BE2C (cell line): ENCODE measurements around the gene CCDC61.

ENCODE experiments used
- DNase-seq: peaks from one replicate; pipeline ENCODE4 v3.0.0-alpha.2; 2020
- H3K27me3 ChIP-seq: fragments of 250-450 bp; sonication (Bioruptor Pico); 2 replicates; pipeline ENCODE4 v1.5.1; 2020; ENCODE audit warnings: mild to moderate bottlenecking
- H3K36me3 ChIP-seq: fragments of 250-450 bp; sonication (Bioruptor Pico); 2 replicates; pipeline ENCODE4 v1.5.1; 2020; ENCODE audit warnings: mild to moderate bottlenecking
- H3K4me1 ChIP-seq: fragments of 250-450 bp; sonication (Bioruptor Pico); 2 replicates; pipeline ENCODE4 v1.5.1; 2020
- H3K4me3 ChIP-seq: 2 replicates; pipeline ENCODE4 v1.5.1; 2011; ENCODE audit warnings: low read depth, low read length
- H3K9me3 ChIP-seq: fragments of 250-450 bp; sonication (Bioruptor Pico); 2 replicates; pipeline ENCODE4 v1.5.1; 2020
- CTCF ChIP-seq: IDR thresholded peaks from 2 replicates; pipeline ENCODE4 v1.5.1; 2012; ENCODE audit warnings: mild to moderate bottlenecking, low read depth, low read length

CCDC61 gene

GRCh38 chr19:45955905-45956608 lies 39.2 kb upstream of the CCDC61 start:
- Histone ChIP-seq H3K36me3 (peaks cover 8% of the 10 kb centered on the region), H3K4me1 (peaks cover 19% of the 10 kb centered on the region), H3K4me3 (no peak overlapping the region), H3K27me3 (no peaks in the 10 kb centered on the region), H3K9me3 (no peaks in the 10 kb centered on the region)
- peak; percentile 40 for DNase-seq
- TF ChIP-seq CTCF = no peak

GRCh38 chr19:45958320-45958719 lies 36.9 kb upstream of the CCDC61 start:
- no peaks in the 10 kb centered on the region for H3K27me3 ChIP-seq
- H3K36me3 ChIP-seq = peaks cover 3% of the 10 kb centered on the region; the same call in 1 of the 2 replicates
- DNase-seq = no peak
- H3K4me1 ChIP-seq = peaks cover 16% of the 10 kb centered on the region
- no peak overlapping the region for H3K4me3 ChIP-seq
- no peak for TF ChIP-seq CTCF
- no peaks in the 10 kb centered on the region for H3K9me3 ChIP-seq

DNA sequence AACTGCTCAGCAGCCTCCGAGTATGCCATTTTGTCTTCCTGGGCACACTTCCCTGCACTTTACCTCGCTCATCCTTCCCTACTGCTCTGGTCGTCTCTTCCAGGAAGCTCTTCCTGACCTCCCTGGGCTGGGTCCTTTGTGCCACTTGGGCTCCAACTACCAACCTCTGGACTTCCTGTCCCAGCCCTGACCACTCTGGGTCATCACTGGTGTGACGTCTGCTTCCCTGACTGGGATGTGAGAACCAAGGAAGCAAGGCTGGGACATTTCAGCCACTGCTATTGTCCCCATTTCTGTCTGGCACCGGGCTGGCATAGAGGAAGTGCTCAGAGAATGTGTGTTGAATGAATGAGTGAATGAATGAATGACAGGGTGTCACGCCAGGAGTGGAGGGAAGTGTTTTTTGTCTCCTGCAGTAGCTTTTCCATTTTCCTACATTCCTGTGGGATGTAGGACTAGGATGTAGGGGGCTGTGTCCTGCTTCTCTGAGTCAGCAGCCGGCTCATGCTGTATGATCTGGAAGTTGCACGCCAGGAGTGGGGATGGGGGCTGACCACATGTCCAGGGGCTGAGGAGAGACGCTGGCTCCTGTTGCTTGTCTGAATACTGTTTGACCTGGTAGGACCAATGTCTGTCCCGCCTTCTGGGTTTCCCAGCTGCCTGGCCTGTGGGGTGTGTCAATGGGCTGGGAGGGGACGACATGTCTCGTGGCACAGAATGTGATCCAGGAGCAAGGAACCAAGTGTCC lies 36.3 kb upstream of the CCDC61 start:
- Histone ChIP-seq H3K9me3 (no peaks in the 10 kb centered on the region), H3K27me3 (no peaks in the 10 kb centered on the region), H3K36me3 (no peaks in the 10 kb centered on the region; the same call in 1 of the 2 replicates), H3K4me1 (peaks cover 10% of the 10 kb centered on the region), H3K4me3 (no peak overlapping the region)
- DNase-seq = no peak
- TF ChIP-seq CTCF = no peak

GRCh38 chr19:45959517-45960025 lies 35.7 kb upstream of the CCDC61 start:
- no peak for TF ChIP-seq CTCF
- no peaks in the 10 kb centered on the region for H3K27me3 ChIP-seq
- H3K36me3 ChIP-seq = no peaks in the 10 kb centered on the region; the same call in 1 of the 2 replicates
- peaks cover 9% of the 10 kb centered on the region for H3K4me1 ChIP-seq
- no peak for DNase-seq
- no peaks in the 10 kb centered on the region for H3K9me3 ChIP-seq
- no peak overlapping the region for H3K4me3 ChIP-seq

- Histone ChIP-seq H3K9me3 (no peaks in the 10 kb centered on the region), H3K36me3 (no peaks in the 10 kb centered on the region; the same call in 1 of the 2 replicates), H3K27me3 (no peaks in the 10 kb centered on the region), H3K4me3 (no peak overlapping the region), H3K4me1 (no peaks in the 10 kb centered on the region)
- peak; percentile 38 for DNase-seq
- TF ChIP-seq CTCF = peak; percentile 19; the same call in 1 of the 2 replicates
Measured at GRCh38 chr19:45960595-45961235, 34.6 kb upstream of the CCDC61 start.
